B cell (primary cell): ENCODE results near the gene BABAM2. TPM values are rescaled to one million over a fixed set of nuclear protein-coding genes. Genes with fewer than 3 reads are reported as not detected.

Source experiments
- ATAC-seq: fragments of 200-7000 bp; cut with Tn5 transposase; one replicate; pipeline ENCODE4 v1.10.0; 2021; ENCODE audit warnings: low read depth, mild to moderate bottlenecking, moderate number of reproducible peaks, moderate library complexity
- CTCF ChIA-PET: fragments of 350-600 bp; sonication (Branson Sonifier 250); formaldehyde crosslinking; loops from one replicate; lab custom pipeline; 2021; ENCODE audit warnings: antibody characterized with exemption, inconsistent platforms; lab: Charles Lee
- POLR2A ChIA-PET: fragments of 350-600 bp; sonication (Branson Sonifier 250); formaldehyde crosslinking; loops from one replicate; lab custom pipeline; 2021; ENCODE audit warnings: antibody characterized with exemption; lab: Charles Lee
- DNase-seq: peaks from one replicate; pipeline ENCODE4 v3.0.0; 2013
- H2AFZ ChIP-seq: 2 replicates; pipeline ENCODE4 v1.6.1; 2012; ENCODE audit warnings: mild to moderate bottlenecking, low read depth, low read length; ENCODE audit not compliant: insufficient read depth, poor library complexity, severe bottlenecking
- H3K27ac ChIP-seq, 2 donors: 1 replicate in 1 of 2; 2 replicates in 1 of 2; pipeline ENCODE4 v1.5.1; 2012 to 2013; ENCODE audit warnings: low read length in 2 of 2, mild to moderate bottlenecking in 2 of 2, moderate library complexity in 1 of 2
- H3K27me3 ChIP-seq, 4 experiments: fragments of 200-600 bp in 1 of 4; sonication (generic) in 1 of 4; replicated peaks in 1 of 4; 1 replicate in 2 of 4; 2 replicates in 2 of 4; pipeline versions ENCODE4 v1.6.1 to v1.7.0; 2013 to 2016; ENCODE audit warnings: low read length in 3 of 4, mild to moderate bottlenecking in 2 of 4, mixed read lengths in 1 of 4, moderate library complexity in 1 of 4; ENCODE audit not compliant: insufficient read depth in 4 of 4, control insufficient read depth in 3 of 4; ENCODE audit errors: control extremely low read depth in 1 of 4
- H3K36me3 ChIP-seq, 2 experiments: replicated peaks in 1 of 2; 1 replicate in 1 of 2; 2 replicates in 1 of 2; pipeline versions ENCODE4 v1.6.1 to v1.7.1; 2013; ENCODE audit warnings: low read length in 1 of 2; ENCODE audit not compliant: insufficient read depth in 2 of 2, control insufficient read depth in 1 of 2; ENCODE audit errors: control extremely low read depth in 1 of 2, extremely low read depth in 1 of 2
- H3K4me1 ChIP-seq, 2 donors: fragments of 200-600 bp in 1 of 2; sonication (generic) in 1 of 2; 1 replicate in 1 of 2; 2 replicates in 1 of 2; pipeline versions ENCODE4 v1.5.1 to v1.6.1; 2013 to 2017; ENCODE audit warnings: low read length in 2 of 2; ENCODE audit not compliant: control insufficient read depth in 2 of 2, insufficient read depth in 2 of 2
- H3K4me2 ChIP-seq: replicated peaks from 2 replicates; pipeline ENCODE3; 2012; ENCODE audit warnings: mild to moderate bottlenecking, low read depth, low read length; ENCODE audit not compliant: poor library complexity, severe bottlenecking
- H3K4me3 ChIP-seq, 5 experiments: fragments of 200-600 bp in 1 of 5; sonication (generic) in 1 of 5; 1 replicate in 3 of 5; 2 replicates in 2 of 5; pipeline versions ENCODE4 v1.5.1 to v1.7.0; 2011 to 2016; ENCODE audit warnings: low read length in 4 of 5, mild to moderate bottlenecking in 4 of 5, low read depth in 2 of 5, control low read depth in 1 of 5, moderate library complexity in 1 of 5; ENCODE audit not compliant: insufficient read depth in 1 of 5; ENCODE audit errors: control extremely low read depth in 1 of 5, extremely low read depth in 1 of 5
- H3K79me2 ChIP-seq: fragments of 200-600 bp; sonication (generic); one replicate; pipeline ENCODE4 v1.6.0; 2016; ENCODE audit warnings: low read length; ENCODE audit not compliant: control insufficient read depth, insufficient read depth
- H3K9ac ChIP-seq: fragments of 200-600 bp; sonication (generic); 2 replicates; pipeline ENCODE4 v1.6.1; 2017; ENCODE audit warnings: mild to moderate bottlenecking, low read length, moderate library complexity
- H3K9me3 ChIP-seq, 3 donors: one replicate each; pipeline versions ENCODE4 v1.6.1 to v1.7.1; 2013; ENCODE audit warnings: low read length in 2 of 3; ENCODE audit not compliant: control insufficient read depth in 2 of 3, insufficient read depth in 1 of 3; ENCODE audit errors: control extremely low read depth in 1 of 3
- H4K20me1 ChIP-seq: 2 replicates; pipeline ENCODE4 v1.6.0; 2012; ENCODE audit warnings: mild to moderate bottlenecking, low read length; ENCODE audit not compliant: insufficient read depth, control insufficient read depth, poor library complexity, severe bottlenecking
- H3K27ac Mint-ChIP-seq: one replicate; pipeline ENCODE4 v1.8.0; 2021; ENCODE audit warnings: mixed read lengths
- H3K27me3 Mint-ChIP-seq: one replicate; pipeline ENCODE4 v1.8.0; 2021; ENCODE audit warnings: mixed read lengths
- H3K4me1 Mint-ChIP-seq: one replicate; pipeline ENCODE4 v1.8.0; 2021; ENCODE audit warnings: mixed read lengths
- H3K4me3 Mint-ChIP-seq: one replicate; pipeline ENCODE4 v1.8.0; 2021; ENCODE audit warnings: mixed read lengths
- H3K9me3 Mint-ChIP-seq: one replicate; pipeline ENCODE4 v1.8.0; 2022; ENCODE audit warnings: mixed read lengths; ENCODE audit not compliant: insufficient read depth
- CTCF ChIP-seq: fragments of 200-600 bp; IDR thresholded peaks from one replicate; pipeline ENCODE4 v1.8.0; 2022; ENCODE audit warnings: antibody characterized with exemption, mild to moderate bottlenecking
- EZH2 ChIP-seq: IDR thresholded peaks from 2 replicates; pipeline ENCODE4 v1.6.1; 2012; ENCODE audit warnings: borderline replicate concordance, low read depth, mild to moderate bottlenecking, moderate library complexity, low read length; ENCODE audit not compliant: insufficient read depth, poor library complexity, severe bottlenecking
- WGBS: methylation state at CpG from one replicate; pipeline ENCODE4 v1.1.5; 2013; ENCODE audit warnings: missing lambda C conversion rate; ENCODE audit not compliant: insufficient coverage; 5-methylcytosine and 5-hydroxymethylcytosine counted together
- intact Hi-C: fragments of 100-400 bp; cut with micrococcal nuclease; formaldehyde crosslinking; loops from one replicate; pipeline ENCODE4 v1.10.0; 2022
- polyA plus RNA-seq: library from polyadenylated mRNA; depleted of rRNA; stranded (reverse); fragments of >200 nt; gene quantifications from 2 replicates; pipeline ENCODE4 v1.2.3, GENCODE V29; 2012
- total RNA-seq, 2 donors: library from RNA; stranded (reverse); fragments of 120-200 nt in 1 of 2; gene quantifications; 1 replicate in 1 of 2; 2 replicates in 1 of 2; pipeline versions ENCODE4 v1.2.3 to v1.2.4, GENCODE V29; 2013 to 2022

Gene BABAM2
- total and polyA plus RNA-seq, 2 donors (not counting 1 experiment from before 2014, with no cell fraction given), result 22.3 to 69.6 TPM

DNA sequence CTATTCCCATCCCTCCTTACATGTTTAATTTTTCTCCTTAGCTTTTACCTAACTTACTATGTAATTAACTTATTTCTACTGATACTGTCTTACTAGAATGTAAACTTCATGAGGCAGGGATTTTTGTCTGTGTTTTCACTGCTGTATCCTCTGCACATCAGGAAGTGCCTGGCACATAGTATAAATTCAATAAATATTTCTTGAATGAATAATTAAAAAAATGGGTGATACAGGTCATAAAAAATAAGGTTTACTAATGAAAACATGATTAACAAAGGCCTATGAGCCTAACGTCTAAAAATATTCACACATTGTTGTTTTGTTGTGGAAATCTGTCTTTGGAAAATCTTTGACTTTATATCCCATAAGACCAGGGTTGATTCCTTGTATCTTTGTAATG, 4.9 kb upstream of the BABAM2 start:
- Mint-ChIP-seq H3K9me3 (peaks cover 2% of the 10 kb centered on the region), H3K4me3 (no peak overlapping the region), H3K27me3 (no peaks in the 10 kb centered on the region), H3K4me1 (peaks cover 28% of the 10 kb centered on the region), H3K27ac (no peak overlapping the region)
- no CpG with 5 or more reads among the region's 1 CpG for WGBS
- no peak overlapping the region for H3K9ac ChIP-seq
- CTCF ChIA-PET, result no interaction called here
- H3K27ac ChIP-seq, result no peak overlapping the region
- H3K36me3 ChIP-seq, result no peaks in the 10 kb centered on the region
- H2AFZ ChIP-seq, result no peak overlapping the region
- DNase-seq (no peak), ATAC-seq (no peak)
- H3K4me2 ChIP-seq, result no peak overlapping the region
- H3K79me2 ChIP-seq, result no peaks in the 10 kb centered on the region
- POLR2A ChIA-PET, result no interaction called here
- no peaks in the 10 kb centered on the region for H3K9me3 ChIP-seq
- H3K4me3 ChIP-seq, result no peak overlapping the region
- TF ChIP-seq EZH2 (no peak), CTCF (no peak)
- no peaks in the 10 kb centered on the region for H4K20me1 ChIP-seq
- peaks cover 4 to 6% of the 10 kb centered on the region in 2 donors for H3K4me1 ChIP-seq
- intact Hi-C loops, result no loop called here
- no peaks in the 10 kb centered on the region for H3K27me3 ChIP-seq

- Histone ChIP-seq H4K20me1 (no peaks in the 10 kb centered on the region), H3K36me3 (no peaks in the 10 kb centered on the region), H3K9me3 (no peaks in the 10 kb centered on the region), H3K4me1 (peaks cover 6 to 12% of the 10 kb centered on the region in 2 donors), H3K27ac (no peak overlapping the region), H3K27me3 (no peaks in the 10 kb centered on the region), H3K9ac (no peak overlapping the region), H3K4me2 (no peak overlapping the region), H2AFZ (no peak overlapping the region), H3K79me2 (peaks cover 2% of the 10 kb centered on the region), H3K4me3 (no peak overlapping the region)
- DNase-seq (no peak), ATAC-seq (no peak)
- ChIA-PET POLR2A (no interaction called here), CTCF (no interaction called here)
- intact Hi-C loops, result no loop called here
- peaks cover 2% of the 10 kb centered on the region for H3K9me3 Mint-ChIP-seq
- H3K4me1 Mint-ChIP-seq, result peaks cover 33% of the 10 kb centered on the region
- TF ChIP-seq CTCF (no peak), EZH2 (no peak)
- peaks cover 3% of the 10 kb centered on the region for H3K27me3 Mint-ChIP-seq
- no CpG with 5 or more reads among the region's 6 CpGs for WGBS
- no peak overlapping the region for H3K4me3 Mint-ChIP-seq
- no peak overlapping the region for H3K27ac Mint-ChIP-seq
Observed at GRCh38 chr2:27886322-27886721, 4.2 kb upstream of the BABAM2 start.
